GM12873 (cell line): ENCODE results near the gene B4GALNT4.

Experiments used
- TF ChIP-seq, protein P1 (sequence below): IDR thresholded peaks from 2 replicates; pipeline ENCODE4 v1.5.1; 2012; ENCODE audit warnings: low read depth, mild to moderate bottlenecking, moderate library complexity, low read length, control low read depth; ENCODE audit not compliant: insufficient read depth; ENCODE audit errors: missing control alignments

The B4GALNT4 gene

DNA sequence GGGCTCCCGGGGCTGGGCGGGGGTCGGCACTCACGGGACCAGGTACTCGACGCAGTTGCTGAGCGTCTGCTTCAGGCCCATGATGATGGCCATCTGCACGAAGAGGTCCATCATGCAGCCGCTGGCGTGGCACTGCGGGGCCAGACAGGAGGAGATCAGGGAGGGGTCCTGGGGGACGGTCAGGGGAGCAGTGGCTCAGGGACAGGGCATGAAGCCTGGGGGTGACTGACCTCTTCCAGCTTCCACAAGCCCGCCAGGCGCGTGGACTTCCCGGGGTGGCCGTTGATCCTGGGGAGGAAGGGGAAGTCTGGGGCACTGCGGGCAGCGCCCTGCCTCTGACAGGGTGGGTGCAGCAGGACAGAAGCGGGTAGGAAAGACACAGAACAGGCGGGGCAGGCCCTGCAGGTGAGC lies 51.6 kb downstream of the B4GALNT4 start:
- TF ChIP-seq, protein P1, sequence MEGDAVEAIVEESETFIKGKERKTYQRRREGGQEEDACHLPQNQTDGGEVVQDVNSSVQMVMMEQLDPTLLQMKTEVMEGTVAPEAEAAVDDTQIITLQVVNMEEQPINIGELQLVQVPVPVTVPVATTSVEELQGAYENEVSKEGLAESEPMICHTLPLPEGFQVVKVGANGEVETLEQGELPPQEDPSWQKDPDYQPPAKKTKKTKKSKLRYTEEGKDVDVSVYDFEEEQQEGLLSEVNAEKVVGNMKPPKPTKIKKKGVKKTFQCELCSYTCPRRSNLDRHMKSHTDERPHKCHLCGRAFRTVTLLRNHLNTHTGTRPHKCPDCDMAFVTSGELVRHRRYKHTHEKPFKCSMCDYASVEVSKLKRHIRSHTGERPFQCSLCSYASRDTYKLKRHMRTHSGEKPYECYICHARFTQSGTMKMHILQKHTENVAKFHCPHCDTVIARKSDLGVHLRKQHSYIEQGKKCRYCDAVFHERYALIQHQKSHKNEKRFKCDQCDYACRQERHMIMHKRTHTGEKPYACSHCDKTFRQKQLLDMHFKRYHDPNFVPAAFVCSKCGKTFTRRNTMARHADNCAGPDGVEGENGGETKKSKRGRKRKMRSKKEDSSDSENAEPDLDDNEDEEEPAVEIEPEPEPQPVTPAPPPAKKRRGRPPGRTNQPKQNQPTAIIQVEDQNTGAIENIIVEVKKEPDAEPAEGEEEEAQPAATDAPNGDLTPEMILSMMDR: no peak

DNA sequence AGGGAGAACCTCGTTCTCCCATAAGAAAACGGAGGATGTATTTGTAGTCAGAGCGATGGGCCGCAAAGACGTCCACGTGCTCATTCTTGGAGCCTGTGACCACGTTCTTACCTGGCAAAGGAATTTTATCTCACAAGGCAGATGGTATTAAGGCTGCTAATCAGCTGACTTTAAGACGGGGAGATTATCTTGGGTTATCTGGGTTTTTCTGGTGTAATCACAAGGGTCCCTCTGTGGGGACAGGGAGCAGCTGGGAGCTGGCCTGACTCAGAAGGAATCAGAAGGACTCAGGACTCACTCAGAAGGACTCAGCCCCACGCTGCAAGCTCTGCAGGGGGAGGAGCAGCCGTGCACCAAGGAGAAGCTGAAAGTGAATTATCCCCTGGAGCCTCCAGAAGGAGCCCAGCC lies 53.0 kb downstream of the B4GALNT4 start:
- TF ChIP-seq, protein P1: no peak

DNA sequence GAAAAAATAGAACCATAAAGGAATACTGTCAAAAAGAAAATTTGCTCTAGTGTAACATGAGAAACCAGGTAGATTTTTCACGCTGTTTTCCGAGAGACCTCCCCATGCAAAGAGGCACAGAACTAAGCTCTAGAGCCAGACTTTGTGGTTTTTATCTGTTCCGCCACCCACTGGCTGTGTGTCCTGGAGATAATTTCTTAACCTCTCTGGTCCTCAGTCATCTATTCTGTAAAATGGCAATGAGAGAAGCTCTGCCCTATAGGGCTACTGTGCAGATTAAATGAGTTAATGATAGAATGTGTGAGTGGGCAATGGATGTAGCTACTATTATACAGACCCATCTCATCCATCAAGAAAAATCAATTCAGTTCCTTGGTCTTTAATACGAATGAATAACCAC lies 54.9 kb downstream of the B4GALNT4 start:
- TF ChIP-seq, protein P1: no peak

DNA sequence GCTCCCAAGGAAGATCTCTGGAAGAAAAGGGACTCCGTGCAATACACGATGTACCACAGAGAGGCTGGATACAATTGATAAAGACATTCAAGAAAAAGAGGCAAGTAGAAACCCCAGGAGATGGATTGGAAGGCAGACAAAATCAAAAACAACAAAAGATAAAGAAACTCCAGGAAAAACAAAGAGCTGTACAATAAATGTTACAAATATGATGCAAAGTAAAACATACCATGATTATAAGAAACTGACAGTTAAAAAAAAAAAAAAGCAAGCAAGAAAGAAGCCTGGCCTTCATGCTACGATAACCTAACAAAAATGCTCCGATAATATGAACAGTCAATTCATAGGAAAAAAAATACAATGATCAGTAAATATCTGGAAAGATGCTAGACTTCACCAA lies 56.0 kb downstream of the B4GALNT4 start:
- TF ChIP-seq, protein P1: no peak

DNA sequence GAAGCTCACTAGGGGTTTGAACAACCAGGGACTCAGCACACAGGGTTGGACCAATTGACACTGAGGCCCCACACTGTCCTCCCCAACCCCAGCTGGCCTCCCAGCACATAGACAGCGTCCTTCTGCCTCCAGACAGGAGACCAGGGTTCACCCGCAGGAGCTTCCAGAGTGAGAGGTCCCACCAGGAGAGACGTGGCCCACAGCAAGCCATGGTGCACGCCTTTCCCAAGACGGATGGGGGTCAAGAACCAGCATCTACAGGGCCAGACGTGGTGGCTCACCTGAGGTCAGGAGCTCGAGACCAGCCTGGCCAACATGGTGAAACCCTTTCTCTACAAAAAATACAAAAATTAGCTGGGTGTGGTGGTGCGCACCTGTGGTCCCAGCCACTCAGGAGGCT lies 57.6 kb downstream of the B4GALNT4 start:
- TF ChIP-seq, protein P1: no peak

DNA sequence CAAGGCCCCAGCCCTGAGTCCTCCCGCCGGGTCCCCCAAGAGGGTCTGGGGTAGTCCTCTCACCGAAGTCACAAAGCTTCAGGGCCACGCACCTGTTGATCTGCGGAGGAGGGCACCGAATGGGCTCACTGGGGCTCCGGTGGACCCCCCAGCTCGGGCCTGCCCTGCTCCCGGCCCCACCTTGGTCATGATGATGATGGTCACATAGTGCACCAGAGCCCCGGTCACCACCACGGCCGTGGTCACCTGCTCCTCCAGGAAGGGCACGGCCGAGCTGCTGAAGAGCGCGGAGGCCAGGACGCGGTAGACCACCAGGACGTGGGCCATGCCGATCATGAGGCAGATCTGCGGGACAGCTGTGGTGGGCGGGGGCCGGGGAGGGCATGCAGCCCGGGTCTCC lies 59.0 kb downstream of the B4GALNT4 start:
- TF ChIP-seq, protein P1: no peak

DNA sequence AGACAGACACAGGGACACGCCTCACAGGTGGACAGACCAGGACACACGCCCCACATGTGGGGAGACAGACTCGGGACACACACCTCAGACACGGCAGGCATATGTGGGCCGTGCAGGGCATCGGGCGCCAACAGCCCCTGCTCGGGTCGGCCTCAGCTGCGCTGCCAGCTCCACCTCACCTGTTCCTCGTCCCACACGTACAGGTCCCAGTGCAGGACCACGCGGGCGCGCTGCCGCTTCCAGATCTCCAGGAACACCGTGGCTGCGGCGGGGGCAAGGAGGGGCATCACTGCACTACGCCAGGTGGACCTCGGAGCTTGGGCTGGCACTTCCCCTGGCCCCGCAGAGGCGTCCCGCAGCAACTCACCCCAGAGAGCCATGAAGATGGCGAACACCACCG lies 60.1 kb downstream of the B4GALNT4 start:
- TF ChIP-seq, protein P1: no peak
